ENCODE measurements around the gene LTB4R2.

GRCh38 chr14:24356208-24356607, 46.3 kb downstream of the LTB4R2 start:
- TF ChIP-seq TAF1 (IDR thresholded peaks at IDR 0.05; ENCODE audit: low read depth, low read length) (no peak), POLR2A (IDR thresholded peaks at IDR 0.05; ENCODE audit: low read depth, low read length) (no peak), POLR2AphosphoS5 (IDR thresholded peaks at IDR 0.05; ENCODE audit: low read depth, low read length) (no peak), SPI1 (IDR thresholded peaks at IDR 0.05; ENCODE audit: low read depth, low read length) (no peak), POU2F2 (IDR thresholded peaks at IDR 0.05; ENCODE audit: low read depth, low read length) (no peak), PAX5 (IDR thresholded peaks at IDR 0.05; ENCODE audit: insufficient read depth, low read length, severe bottlenecking) (no peak)

Data from GM12891 (cell line).